ENCODE data around the gene PKIB. TPM values are rescaled to one million over a fixed set of nuclear protein-coding genes. Genes with fewer than 3 reads are reported as not detected.
"Not testable (repeated sequence)": the region's sequence is repeated elsewhere in the genome, so short reads cannot be mapped to it uniquely, and the experiment has no call there.

Gene PKIB, protein sequence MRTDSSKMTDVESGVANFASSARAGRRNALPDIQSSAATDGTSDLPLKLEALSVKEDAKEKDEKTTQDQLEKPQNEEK
- total RNA-seq: 0.13 TPM in 1 of 2 replicates, not detected in the other

DNA sequence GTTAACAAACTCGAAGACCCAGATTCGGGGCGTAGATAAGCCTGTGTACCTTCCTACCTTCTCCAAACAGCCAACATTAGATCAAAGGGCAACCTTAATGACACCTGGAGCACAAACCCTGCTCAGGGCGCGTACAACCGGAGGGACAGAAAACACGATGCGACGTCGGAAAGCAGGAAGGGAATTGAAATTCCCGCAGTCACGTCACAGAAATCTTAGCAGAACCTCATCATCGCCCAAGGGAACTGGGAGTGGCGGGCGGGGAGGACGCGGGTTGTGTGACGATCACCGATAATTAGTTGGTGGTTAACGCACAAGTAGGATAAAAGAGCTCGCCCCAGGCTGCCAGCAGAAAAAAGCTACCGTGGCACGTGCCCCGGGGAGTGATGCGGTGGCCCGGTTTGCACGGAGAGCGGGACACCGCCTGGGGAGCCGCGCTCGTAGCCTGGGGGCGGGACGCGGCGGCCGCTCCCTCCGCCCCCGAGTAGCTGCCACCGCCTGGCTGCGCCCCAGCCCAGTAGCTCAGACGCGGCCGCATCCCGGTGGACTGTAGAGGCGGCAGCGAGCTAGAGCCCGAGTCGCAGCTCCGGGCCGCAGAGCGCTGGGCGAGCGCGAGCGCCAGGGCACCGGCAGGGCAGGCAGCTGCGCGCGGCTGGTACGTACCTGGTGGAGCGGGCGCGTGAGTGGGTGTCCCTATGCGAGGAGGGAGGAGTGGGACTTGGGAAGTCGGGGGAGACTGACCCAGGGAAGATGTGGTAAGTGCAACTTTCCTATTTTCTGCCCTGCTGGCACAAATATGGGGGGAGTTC, at the start of gene PKIB:
Gene PKIB (plus strand): TSS at position 525 of the 809 bp plus-strand sequence. CDS start 107,390 bp downstream, outside the sequence.
- DNase-seq (ENCODE audit: low read depth, low spot score): no peak

DNA sequence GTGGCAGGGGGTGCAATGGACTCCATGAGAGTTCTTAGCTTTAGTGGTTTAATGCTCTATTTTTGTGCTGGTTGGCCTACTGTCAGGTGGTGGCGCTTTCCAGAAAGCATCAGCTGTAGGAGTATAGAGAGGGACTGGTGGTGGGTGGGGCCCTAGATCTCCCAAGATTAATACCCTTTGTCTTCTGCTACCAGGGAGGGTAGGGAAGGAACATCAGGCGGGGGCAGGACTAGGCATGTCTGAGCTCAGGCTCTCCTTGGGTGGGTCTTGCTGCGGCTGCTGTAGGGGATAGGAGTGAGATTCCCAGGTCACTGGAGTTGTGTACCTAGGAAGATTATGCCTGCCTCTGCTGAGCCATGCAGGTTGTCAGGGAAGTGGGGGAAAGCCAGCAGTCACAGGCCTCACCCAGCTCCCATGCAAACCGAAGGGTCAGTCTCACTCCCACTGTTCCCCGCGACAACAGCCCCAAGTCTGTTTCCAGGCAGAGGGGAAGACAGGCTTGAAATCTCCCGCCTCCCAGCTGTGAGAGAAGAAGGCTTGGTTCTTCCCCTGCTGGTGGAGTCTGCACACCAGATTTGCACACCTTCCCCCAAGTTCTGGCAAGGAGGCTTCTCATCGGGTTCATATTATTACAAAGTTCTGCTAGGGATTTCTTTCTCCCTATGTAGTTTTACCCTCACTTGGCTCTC, 46.7 kb upstream of the PKIB start:
- DNase-seq (ENCODE audit: low read depth, low spot score): no peak

DNA sequence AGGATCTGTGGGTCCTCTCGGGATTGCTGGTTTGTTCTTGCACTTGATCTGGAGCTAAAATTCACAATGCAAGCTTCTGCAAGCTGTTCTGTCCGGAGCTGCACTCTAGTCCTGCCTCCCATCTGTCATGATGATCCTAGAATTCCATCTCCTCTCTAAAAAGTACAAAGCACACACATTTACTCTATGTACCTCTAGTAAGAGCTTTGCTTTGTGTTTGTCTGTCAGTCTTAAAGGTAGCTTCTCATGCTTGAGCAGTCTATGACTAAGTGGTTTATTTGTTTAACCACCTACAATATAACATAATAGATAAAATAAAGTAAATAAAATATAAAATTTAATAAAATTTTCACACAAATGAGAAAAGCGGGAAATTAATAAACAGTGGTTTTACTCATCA, 46.0 kb upstream of the PKIB start:
- DNase-seq (ENCODE audit: low read depth, low spot score): no peak

DNA sequence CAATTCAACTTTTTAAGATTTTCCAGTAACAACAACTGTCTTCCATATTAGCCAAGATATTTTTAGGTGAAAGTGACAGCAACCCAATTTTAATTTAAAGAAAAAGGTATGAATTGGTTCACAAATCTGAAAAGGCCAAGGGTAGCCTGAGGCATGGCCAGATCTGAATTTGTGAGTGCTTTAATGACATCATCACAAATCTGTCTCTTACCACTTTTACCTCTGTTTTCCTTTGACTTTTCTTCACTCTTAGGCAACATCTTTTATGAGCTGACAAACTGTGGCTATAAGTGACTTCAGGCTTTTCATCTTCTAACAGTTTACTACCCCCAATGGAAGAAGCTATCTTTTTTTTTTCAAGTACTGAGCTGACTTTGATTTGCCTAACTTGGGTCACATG, 44.5 kb upstream of the PKIB start:
- DNase-seq (ENCODE audit: low read depth, low spot score): no peak

DNA sequence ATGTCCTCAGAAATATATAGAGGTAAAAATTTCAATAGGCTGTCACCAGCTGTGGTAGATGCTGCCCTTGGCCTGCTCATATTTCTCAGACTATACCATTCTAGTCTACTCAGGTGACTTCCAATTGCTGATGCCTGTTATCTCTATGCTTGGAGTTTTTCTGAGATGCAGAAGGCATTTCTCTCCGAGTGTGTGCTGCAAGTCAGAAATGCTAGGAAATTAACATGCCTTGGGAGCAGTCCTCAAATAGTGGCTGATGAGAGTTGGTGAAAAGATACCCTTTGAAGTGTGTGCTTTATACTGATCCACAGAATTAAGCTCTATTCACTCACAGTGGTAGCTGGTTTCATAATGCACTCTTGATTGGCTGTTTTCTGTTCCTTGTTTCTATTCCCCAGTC, 43.2 kb upstream of the PKIB start:
- DNase-seq (ENCODE audit: low read depth, low spot score): no peak

DNA sequence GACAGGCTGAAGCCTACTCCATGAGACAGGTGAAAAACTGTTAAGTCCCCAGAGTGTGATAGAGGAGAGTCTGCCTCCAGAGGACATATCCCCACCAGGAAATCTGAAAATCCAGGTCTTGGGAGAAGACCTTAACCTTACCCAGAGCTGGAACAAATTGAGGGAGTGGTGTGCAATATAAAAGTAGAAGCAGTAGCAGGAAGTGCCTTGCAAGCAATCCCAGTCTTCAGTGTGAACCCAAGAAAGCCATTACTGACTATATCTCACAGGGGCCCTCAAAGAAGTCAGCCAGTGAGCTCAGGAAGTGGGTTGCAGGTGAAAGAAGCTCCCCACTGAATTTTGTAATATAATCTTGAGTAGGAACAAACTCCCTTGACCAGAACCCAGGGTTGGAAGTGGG, 41.9 kb upstream of the PKIB start:
- no peak for DNase-seq (ENCODE audit: low read depth, low spot score)

DNA sequence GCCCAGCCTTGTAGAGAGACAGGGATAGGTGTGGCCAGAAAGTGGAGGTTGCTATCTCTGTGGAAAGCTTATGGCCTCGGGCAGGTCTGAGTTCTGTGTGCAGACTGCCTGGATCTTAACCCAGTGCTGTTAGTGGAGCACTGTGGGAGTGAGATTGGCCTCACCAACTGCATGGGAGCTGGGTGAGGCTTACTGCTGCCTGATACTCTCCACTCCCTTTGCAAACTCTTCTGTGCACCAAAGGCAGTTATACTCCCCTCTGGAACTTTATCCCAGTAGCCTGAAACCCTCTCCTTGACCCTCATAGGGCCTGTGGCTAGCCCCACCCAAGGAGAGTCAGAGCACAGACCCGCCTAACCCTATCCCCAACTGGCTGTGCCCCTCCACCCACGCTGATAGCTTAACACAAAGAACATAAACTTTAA, 41.4 kb upstream of the PKIB start:
- no peak for DNase-seq (ENCODE audit: low read depth, low spot score)

DNA sequence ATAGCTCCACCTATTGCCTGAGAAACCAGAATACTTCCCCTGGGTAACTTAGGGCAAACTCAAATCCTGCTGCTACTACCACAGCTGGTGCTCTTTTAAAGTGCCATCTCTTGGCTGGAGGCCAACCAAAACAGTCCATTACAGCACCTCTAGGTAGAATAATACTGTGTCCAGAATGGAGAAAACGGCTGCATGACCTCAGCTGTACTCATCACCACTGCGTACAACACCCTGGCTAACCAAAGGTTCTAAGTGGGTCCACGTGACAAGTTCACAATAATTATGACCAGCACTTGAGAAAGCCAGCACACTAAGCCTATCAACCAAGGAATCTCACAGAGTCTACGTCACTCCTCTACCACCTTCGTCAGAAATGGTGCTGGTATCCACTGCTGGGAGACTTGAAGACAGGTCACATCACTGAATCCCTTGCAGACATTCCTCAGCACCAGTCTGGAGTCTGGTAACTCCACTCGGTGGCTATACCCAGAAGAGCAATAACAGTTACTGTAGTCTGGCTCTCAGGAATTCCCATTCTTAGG, 40.9 kb upstream of the PKIB start:
- DNase-seq (ENCODE audit: low read depth, low spot score): no peak

DNA sequence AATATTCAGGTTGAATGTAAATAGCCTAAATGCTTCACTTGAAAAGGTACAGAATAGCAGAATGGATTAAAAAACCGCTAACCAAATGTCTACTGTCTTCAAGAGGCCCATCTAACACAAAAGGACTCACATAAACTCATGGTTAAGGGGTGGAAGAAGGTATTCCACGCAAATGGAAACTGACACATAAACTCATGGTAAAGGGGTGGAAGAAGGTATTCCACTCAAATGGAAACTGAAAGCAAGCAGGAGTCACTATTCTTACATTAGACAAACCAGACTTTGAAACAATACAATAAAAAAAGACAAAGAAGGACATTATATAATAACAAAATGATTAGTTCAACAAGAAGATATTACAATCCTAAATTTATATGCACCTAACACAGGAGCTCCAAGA, 38.3 kb upstream of the PKIB start:
- DNase-seq (ENCODE audit: low read depth, low spot score): no peak

DNA sequence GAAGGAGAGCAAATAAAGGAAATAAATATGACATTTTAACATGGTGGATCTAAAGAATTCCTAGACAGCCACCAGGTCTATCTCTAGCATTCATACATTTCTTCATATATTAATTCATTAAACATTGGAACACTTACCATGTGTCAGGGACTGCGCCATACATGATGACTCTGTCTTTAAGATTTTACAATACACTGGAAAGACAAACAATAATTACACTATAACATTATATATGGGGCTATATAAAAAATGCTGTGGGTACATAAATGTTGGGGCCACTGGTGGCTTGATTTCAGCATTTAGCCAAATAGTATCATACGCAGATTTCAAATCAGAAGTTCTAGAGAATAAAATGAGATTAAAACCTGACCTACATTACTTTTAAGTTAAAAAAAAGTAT, 33.3 kb upstream of the PKIB start:
- no peak for DNase-seq (ENCODE audit: low read depth, low spot score)

DNA sequence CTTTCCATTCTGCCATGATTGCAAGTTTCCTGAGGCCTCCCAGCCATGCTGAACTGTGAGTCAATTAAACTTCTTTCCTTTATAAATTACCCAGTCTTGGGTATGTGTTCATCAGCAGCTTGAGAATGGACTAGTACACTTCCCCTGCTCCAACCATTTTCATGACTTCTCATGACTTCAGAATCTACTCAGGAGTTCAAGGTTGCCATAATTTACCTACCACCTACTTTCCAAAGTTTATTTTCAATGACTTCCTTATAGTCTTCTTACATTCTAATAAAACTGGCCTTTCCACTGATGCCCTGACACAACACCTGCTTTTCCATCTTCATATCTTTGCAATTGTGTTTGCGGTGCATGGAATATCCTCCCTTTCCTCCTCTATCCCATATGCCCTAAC, 31.2 kb upstream of the PKIB start:
- DNase-seq (ENCODE audit: low read depth, low spot score): no peak

DNA sequence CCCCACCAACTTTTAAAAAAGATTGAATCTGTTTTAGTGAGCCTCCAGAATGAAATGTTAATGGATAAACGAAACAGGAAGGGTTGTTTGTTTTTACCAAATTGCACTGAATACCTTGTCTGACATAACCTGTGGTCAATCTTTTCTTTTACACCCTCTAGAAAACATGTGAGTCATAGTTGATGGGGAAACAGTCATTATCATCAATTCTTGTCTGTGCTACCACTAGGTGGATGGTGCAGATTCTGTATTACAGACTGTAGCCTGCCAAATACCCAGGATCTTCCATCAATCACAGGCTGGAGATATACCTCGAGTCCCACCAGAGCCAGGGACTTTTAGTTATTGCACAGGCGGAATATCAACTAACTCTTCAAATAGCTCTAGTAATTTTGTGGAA, 29.5 kb upstream of the PKIB start:
- DNase-seq (ENCODE audit: low read depth, low spot score): no peak

DNA sequence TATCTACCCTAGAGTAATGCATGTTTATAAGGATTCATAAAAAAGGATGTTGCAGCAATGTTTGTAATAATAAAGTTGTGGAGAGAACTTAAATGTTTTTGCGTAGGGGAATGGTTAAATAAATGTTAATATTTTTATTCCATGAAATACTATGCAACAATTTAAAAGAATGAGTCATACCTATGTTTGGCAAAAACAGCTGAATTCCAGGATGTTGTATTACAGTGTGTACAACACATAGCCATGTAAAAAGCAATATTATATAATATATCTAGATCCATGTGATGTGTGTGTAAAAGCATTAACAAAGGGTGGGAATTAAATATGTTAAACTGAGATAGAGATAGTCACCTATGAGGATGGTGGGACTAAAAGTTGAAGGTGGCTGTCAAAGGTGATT, 21.1 kb upstream of the PKIB start:
- no peak for DNase-seq (ENCODE audit: low read depth, low spot score)

DNA sequence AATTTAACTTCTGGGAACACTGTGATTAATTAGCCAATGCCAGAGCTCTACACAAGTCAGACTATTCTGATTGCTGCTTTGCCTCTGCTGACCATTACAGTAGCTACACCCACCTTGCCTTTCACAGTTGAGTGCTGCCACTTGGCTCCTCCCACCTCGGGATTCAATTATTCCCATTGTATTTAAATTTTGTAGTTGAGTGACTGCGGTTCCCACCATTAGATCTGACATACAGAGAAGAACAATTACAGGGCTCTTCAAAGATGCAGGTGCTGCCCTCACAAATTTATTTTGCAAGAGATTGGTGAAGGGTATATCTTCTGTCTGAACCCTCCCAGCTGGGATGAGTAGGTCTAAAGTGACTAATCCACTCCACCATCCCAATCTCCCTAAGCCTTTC, 11.9 kb upstream of the PKIB start:
- not testable (repeated sequence) for DNase-seq (ENCODE audit: low read depth, low spot score)

DNA sequence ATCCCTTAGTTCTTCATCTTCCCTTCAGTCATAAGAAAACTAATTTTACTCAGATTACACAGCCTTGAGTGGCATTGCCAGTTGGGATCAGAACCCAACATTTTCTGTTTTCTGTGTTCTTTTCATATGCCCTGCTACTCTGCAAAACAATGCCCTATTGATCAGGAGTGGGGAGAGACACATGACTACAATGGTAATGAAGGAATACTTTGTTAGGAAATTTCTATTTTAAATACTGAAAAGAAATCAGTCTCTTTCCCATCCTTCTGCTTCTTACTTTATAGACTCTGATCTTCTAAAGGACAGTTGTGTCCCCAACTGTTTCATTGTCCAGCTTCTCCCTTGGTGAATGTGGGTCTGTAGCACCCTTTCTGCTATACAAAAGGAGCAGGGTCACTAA, 5.5 kb upstream of the PKIB start:
- DNase-seq (ENCODE audit: low read depth, low spot score): no peak

DNA sequence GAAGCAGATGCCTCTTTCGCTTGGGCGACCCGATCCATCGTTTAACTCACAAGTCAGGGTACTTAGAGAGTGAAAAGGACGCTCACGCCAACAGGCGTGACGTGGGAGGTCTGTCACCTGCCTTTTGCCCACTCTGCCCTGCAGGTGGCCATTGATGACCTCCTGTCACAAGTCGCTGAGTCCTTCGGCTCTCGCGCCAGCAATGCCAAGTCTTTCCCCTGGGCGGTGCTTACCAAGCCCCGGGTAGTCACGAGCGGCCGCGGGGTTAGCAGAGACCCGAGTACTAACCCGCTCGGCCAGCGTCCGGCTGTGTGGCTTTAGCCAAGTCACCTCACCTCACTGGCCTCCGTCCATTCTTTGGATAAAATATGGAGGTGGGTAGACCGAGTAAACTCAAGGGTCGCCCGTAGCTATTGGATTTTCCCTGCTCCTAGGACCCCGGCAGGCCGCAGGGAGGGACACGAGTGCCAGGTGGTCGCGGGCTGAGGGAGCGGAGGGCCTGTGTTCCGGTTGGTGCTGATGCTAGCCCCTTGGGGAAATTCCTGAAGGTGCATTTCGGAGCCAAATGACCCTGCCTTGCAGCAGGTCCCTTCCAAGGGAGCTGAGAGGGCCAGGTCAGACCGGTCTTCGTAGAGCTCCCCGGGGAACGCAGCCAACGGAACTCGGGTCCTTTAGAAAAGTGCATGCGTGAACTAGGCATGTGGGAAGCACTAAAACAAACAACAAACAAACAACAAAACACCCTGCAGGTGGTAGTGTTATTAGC, 668 bp downstream of the PKIB start:
- no peak for DNase-seq (ENCODE audit: low read depth, low spot score)

DNA sequence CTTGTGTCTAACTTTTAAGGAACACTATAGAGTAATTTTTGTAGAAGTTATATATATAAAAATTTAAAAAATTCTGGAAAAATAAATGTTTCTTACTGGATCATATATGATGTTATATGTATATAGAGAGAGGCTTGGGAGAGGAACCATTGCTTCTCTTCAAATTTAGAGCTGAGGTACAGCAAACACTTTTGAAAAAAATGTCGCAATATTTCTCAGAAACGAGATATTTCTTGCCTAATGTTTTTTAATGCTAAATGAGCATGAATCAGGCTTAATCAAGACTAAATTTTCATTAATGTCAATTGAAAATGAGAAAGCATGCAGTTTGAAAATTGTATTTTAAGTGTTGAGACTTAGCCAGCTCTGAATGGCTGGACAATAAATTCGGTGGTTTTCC, 2.6 kb downstream of the PKIB start:
- no peak for DNase-seq (ENCODE audit: low read depth, low spot score)

DNA sequence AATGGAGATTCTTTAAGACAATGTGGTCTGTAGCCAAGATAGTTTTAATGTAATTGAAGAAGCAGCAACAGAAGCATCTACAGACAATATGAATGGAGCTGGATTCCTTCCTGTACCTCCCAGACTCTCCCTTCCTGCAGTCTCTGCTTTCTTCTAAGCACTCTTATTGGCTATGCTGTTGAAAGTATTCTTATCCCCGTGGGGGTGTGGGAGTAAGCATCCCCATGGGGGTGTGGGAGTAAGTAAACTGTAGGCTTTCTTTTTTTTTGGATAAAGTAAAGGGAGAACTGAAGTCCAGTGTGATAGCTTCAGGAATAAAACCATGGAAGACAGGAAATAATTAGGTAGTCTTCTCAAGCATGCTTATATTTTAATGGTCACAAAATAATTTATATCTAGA, 4.1 kb downstream of the PKIB start:
- DNase-seq (ENCODE audit: low read depth, low spot score): no peak

DNA sequence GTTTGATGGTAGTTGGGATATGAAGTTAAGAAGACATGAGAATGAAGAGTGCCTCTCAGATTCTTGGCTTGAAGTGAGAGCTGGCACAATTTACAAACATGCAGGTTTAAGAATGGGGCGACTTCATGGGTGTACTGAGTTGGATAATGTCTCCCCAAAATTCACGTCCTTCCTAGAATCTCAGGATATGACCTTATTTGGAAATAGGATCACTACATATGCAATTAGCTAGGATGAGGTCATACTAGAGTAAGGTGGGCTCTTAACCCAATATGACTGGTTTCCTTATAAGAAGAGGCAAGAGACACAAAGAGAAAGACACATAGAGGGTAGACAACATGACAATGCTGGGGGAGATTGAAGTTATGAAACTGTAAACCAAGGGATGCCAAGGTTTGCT, 5.2 kb downstream of the PKIB start:
- no peak for DNase-seq (ENCODE audit: low read depth, low spot score)

DNA sequence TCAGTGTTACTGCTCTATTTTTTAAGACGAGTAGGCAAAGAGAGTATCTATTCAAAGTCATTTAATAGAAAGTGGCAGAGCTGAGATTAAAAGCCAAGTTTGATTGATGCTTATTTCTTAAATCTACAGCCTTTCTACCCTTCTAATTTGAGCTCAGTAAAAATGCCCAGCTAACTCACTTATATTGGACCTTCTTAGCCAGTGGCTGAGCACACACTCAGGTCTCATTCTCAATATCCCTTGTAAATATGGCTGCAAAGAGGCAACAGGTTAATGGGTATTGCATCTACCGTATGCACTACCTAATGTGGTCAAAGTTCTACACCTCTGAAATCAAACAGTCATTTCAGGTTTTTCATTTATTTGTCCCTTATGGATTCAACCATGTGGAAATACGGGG, 6.7 kb downstream of the PKIB start:
- no peak for DNase-seq (ENCODE audit: low read depth, low spot score)

DNA sequence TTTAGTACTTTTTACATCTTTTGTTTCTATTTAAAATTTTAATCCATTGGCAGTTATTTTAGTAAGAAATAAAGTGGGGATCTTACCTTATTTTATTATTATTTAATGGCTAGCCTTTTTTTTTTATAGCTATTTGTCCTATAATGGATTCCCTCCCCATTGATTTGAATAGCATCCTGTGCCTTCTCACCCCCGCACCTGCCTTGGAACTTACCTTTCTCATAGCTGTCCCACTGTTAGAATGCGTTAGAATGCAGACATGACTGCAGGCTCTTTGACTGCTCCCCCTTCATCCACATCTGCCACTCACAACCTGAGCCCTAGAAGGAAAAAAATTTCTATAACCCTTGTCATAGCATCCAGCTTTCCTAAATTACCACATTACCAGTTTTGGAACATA, 9.1 kb downstream of the PKIB start:
- no peak for DNase-seq (ENCODE audit: low read depth, low spot score)

DNA sequence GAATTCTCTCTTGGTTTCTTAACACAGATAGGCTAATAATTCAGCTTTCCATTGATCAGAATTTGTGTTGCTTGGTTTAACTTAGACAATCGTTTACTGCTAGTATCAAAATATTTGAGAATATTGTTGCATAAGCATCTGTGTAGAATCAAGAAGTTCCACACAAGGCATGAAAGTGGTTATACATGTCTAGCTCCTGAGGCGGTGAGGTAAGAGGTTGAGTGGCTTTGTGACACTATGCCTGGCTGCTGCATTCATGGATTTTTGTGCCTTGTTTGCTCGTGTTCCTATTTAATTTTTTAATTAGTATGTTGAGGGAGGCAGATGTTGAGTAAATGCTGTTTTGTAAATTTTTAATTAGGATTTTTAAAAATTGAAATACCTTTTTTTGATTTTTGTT, 10.2 kb downstream of the PKIB start:
- DNase-seq (ENCODE audit: low read depth, low spot score): no peak
